Rectal smooth muscle tissue (tissue), 1 donor: ENCODE results near the gene STPG1.

Source experiments
- H3K27ac ChIP-seq: one replicate; pipeline ENCODE4 v1.7.0; 2013; ENCODE audit warnings: low read depth, low read length, inconsistent platforms
- H3K27me3 ChIP-seq: one replicate; pipeline ENCODE4 v1.7.0; 2013; ENCODE audit warnings: low read length; ENCODE audit not compliant: control insufficient read depth, insufficient read depth
- H3K36me3 ChIP-seq: one replicate; pipeline ENCODE4 v1.7.0; 2013; ENCODE audit warnings: low read length; ENCODE audit not compliant: control insufficient read depth, insufficient read depth
- H3K4me1 ChIP-seq: one replicate; pipeline ENCODE4 v1.7.0; 2013; ENCODE audit warnings: low read length; ENCODE audit not compliant: control insufficient read depth, insufficient read depth
- H3K4me3 ChIP-seq: one replicate; pipeline ENCODE4 v1.7.0; 2013; ENCODE audit warnings: low read length
- H3K9ac ChIP-seq: one replicate; pipeline ENCODE4 v1.7.0; 2013; ENCODE audit warnings: low read length

The STPG1 gene

DNA sequence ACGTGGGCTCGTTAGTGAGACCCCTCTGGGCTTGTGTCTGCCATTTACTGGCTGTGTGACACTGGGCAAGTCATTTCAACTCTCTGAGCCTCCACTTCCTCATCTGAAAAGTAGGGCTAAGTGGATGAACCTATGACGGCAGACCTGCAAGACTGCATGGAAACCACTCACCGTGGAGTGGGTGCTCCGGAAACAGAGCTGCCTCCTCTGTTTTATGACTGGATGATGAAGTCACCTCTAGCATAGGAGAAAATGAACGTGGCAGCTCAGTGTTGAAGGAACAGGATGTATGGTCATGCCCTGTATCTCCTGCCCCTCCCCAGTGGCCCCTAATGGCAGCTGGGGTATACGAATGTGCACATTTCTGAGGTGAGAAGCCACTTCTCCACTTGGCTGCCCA lies 40.5 kb downstream of the STPG1 start:
- H3K36me3 ChIP-seq, result peaks cover 2% of the 10 kb centered on the region
- H3K4me3 ChIP-seq, result no peak overlapping the region
- no peak overlapping the region for H3K9ac ChIP-seq
- no peak overlapping the region for H3K27ac ChIP-seq
- no peaks in the 10 kb centered on the region for H3K27me3 ChIP-seq
- H3K4me1 ChIP-seq, result no peaks in the 10 kb centered on the region

DNA sequence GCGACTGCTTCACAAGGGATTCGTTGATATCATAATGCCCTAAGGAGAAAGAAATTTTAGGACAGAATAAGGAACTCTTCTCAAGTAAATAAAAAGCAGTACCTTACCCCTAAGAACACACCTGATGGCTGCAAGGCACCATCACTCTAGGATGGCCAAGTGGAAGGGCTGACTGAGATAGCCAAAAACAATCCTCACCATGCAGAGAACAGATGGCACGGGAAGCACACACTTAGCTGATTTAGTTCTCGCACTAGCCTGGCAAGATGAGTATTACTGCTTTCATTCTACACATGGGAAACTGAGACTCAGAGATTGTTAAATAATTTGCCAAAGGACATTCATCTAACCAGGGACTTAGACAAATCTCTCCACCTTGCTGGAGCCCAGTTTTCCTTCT lies 43.8 kb downstream of the STPG1 start:
- Histone ChIP-seq H3K4me3 (no peak overlapping the region), H3K9ac (no peak overlapping the region), H3K4me1 (no peaks in the 10 kb centered on the region), H3K27me3 (no peaks in the 10 kb centered on the region), H3K36me3 (peaks cover 2% of the 10 kb centered on the region), H3K27ac (no peak overlapping the region)

DNA sequence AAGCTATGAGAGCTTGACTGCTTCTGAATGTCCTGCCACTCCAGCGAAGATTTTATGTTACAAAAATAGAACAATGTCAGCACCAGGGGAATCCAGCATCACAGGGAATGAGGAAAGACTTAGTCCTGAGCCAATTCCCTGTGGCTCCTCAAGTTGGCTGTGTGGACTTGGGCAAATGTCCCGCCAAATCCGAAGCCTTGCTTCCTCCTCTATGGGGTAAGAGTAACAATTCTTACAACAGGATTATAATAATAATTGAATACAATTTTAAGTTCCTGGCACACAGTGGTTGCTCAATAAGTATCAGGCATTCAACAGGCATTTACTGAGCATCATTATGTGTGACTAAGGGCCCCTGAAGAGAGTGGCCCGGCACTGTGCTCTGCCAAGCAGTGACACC lies 44.4 kb downstream of the STPG1 start:
- H3K4me3 ChIP-seq, result no peak overlapping the region
- no peaks in the 10 kb centered on the region for H3K27me3 ChIP-seq
- H3K9ac ChIP-seq, result no peak overlapping the region
- no peaks in the 10 kb centered on the region for H3K4me1 ChIP-seq
- H3K27ac ChIP-seq, result no peak overlapping the region
- H3K36me3 ChIP-seq, result peaks cover 2% of the 10 kb centered on the region

DNA sequence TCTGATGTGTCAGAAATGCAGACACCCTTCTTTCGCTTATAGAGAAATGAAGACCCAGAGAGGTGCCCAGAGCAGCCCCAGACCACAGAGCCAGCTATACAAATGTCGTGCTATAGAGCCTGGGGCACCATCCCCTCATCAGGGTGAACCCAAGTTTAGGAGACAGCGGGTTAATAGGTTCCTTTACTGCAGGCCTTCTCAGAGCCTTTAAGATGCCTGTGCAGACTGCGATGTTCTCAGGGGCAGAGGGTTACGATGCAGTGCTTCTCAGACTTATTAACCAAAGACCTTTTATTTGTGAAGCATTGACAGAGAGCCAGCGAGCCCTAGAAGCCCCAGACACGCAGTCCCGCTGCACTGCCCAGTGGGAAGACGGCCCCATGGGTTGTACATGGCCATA lies 46.9 kb downstream of the STPG1 start:
- Histone ChIP-seq H3K4me1 (no peaks in the 10 kb centered on the region), H3K27ac (no peak overlapping the region), H3K36me3 (no peaks in the 10 kb centered on the region), H3K27me3 (no peaks in the 10 kb centered on the region), H3K9ac (no peak overlapping the region), H3K4me3 (no peak overlapping the region)

DNA sequence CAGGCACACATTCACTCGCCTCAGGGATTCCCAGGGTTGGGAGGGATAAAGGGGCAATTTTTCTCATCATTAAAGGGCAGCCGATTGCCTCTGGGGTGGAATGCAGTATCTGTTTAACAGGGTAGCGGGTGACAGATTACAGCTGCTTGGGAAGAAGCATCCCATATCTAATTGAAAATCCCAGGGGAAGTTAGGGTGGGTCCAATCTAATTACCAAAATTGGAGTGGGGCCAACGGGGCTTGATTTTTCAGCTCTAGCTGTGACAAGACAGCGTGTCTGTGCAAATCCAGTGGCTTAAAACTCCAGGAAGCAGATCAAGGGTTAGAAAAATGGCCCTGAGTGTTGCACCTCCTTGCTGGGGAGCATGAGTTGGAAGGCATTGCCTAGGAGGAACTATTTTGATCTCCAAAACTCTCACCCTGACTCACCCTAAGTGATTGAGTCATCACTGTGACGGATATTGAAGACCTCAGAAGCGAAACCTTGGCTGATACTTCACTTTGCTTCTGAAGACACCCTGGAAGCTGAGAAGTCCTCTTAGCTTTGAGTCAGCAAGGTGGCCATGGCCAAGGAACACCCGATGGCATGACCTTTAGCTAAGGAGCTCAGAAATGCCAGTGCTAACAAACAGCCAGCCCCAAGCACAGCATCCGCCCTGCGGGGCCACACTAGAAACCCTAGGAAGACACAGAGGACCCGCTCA lies 48.5 kb downstream of the STPG1 start:
- no peaks in the 10 kb centered on the region for H3K4me1 ChIP-seq
- no peaks in the 10 kb centered on the region for H3K27me3 ChIP-seq
- H3K4me3 ChIP-seq, result no peak overlapping the region
- no peaks in the 10 kb centered on the region for H3K36me3 ChIP-seq
- no peak overlapping the region for H3K9ac ChIP-seq
- no peak overlapping the region for H3K27ac ChIP-seq

DNA sequence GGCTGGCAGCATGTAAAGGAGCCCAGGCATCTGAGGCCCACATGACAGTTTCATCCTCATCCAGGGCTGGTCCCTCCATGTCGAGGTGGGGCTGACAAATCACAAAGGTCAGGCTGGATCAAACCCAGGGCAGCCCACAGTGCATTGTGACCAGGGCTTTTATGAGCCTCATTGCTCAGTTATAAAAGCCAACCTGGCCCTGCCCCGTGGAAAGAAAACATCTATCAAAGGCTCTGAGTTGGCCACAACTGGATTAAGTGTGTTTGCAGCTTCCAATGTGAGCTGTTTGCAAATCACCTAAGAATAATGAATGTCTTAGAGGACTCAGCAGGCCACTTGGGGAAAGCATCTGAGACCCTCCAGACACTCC lies 49.0 kb downstream of the STPG1 start:
- no peak overlapping the region for H3K9ac ChIP-seq
- no peak overlapping the region for H3K4me3 ChIP-seq
- no peaks in the 10 kb centered on the region for H3K36me3 ChIP-seq
- H3K4me1 ChIP-seq, result no peaks in the 10 kb centered on the region
- H3K27me3 ChIP-seq, result no peaks in the 10 kb centered on the region
- no peak overlapping the region for H3K27ac ChIP-seq

DNA sequence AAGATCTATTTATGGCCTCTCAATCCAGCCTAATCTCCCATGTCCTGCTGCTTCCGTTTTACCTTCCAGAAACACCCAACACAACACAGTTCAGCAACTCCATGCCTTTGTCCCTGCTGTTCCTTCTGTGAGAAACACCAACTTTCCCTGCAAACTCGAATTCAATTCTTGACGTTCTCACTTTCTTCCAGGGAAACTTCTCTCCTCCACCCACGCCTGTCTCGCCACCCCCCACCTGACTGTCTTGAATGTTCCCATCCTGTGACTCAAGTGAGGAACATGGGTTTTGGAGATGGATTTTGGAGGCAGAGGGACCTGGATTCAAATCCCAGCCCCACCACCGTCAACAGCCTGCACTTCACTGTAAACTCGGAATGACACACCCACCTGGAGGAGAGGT lies 49.6 kb downstream of the STPG1 start:
- peaks cover 5% of the 10 kb centered on the region for H3K36me3 ChIP-seq
- no peaks in the 10 kb centered on the region for H3K27me3 ChIP-seq
- no peaks in the 10 kb centered on the region for H3K4me1 ChIP-seq
- H3K27ac ChIP-seq, result no peak overlapping the region
- no peak overlapping the region for H3K4me3 ChIP-seq
- no peak overlapping the region for H3K9ac ChIP-seq

DNA sequence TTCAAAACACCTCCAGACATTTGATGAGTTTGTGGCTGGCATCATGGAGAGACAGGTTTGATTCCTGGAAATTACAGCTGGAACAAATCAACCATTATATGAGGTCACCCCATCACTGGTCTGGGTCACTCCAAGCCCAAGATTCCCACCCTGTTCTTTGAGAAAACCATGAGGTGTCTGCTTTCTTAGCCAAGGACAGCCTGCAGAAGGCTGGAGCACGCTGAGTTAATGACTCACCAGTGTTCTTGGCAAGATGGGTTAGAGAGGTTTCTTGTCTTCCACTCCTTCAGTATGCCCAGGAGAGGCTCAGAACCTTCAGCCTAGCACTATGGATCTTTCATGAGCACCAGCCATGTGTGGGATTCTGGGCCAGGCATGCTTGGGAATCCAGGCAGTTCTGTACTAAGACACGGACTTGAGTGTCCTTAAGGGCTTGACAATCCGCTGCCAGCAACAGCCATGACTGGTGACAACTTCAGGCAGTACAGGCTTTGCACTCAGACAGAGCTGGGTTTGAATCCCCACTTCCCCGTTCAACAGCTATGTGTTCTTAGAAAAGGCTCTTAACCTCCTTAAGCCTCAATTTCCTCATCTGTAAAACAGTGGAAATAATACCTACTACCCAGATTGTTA lies 50.5 kb downstream of the STPG1 start:
- no peaks in the 10 kb centered on the region for H3K27me3 ChIP-seq
- peaks cover 6% of the 10 kb centered on the region for H3K36me3 ChIP-seq
- H3K4me1 ChIP-seq, result no peaks in the 10 kb centered on the region
- no peak overlapping the region for H3K4me3 ChIP-seq
- H3K27ac ChIP-seq, result no peak overlapping the region
- H3K9ac ChIP-seq, result no peak overlapping the region

DNA sequence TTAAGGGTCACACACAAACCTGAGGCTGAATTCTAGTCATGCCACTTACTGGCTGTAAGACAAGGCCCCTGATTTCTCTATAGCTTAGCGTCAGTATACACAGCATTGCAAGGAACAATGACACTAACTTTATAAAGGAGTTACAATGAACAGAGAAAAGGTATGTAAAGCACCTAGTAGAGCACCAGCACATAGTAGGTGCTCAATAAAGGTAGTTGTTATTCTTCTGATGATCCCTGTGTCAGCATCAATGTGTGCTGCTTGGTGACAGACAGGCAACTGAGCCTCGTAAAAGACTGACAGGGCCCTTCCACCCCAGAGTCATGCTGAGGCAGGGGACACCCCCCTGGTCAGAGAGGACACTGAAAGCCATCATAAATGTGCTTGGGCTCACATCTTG lies 51.2 kb downstream of the STPG1 start:
- Histone ChIP-seq H3K27ac (no peak overlapping the region), H3K27me3 (no peaks in the 10 kb centered on the region), H3K4me1 (no peaks in the 10 kb centered on the region), H3K9ac (no peak overlapping the region), H3K36me3 (peaks cover 6% of the 10 kb centered on the region), H3K4me3 (no peak overlapping the region)

DNA sequence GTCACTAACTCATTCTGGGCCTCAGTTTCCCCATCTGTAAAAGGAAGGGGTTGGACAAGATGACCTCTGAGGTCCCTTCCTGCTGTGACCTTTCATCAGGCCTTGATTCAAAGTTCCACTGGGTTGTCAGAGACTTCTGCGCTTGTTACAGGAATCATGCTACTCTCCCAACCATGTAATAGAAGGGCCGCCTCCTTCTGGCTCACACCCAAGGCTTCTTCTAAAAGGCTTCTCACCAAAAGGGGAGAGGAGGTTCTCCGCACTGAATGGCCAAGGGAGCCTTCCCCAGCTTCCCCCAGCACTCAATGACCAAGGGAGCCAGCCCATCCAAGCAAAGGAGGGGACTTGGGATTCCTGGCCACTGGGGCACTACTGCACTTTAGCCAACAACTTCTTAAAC lies 51.8 kb downstream of the STPG1 start:
- H3K4me1 ChIP-seq, result no peaks in the 10 kb centered on the region
- no peak overlapping the region for H3K9ac ChIP-seq
- no peak overlapping the region for H3K4me3 ChIP-seq
- H3K27me3 ChIP-seq, result no peaks in the 10 kb centered on the region
- H3K27ac ChIP-seq, result no peak overlapping the region
- peaks cover 6% of the 10 kb centered on the region for H3K36me3 ChIP-seq

DNA sequence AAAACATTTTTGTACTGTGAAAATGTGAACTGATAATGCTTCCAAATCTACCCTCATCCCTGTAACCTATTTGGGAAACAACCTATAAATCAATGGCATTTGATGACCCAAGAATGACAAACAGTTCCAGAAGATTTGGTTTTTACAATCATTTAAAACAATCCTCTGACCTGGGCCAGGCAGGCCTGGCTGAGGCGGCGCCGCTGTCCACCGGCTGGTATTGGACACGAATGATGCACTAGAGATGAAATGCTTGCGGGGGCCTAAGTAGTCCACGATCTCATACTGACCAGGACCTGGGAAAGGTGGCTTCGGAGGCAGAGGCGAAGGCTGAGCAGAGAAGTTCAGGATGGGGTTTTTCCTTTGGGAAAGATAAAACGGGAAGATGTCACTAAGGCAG lies 52.9 kb downstream of the STPG1 start:
- Histone ChIP-seq H3K27me3 (no peaks in the 10 kb centered on the region), H3K4me1 (no peaks in the 10 kb centered on the region), H3K27ac (no peak overlapping the region), H3K36me3 (peaks cover 6% of the 10 kb centered on the region), H3K4me3 (no peak overlapping the region), H3K9ac (no peak overlapping the region)

DNA sequence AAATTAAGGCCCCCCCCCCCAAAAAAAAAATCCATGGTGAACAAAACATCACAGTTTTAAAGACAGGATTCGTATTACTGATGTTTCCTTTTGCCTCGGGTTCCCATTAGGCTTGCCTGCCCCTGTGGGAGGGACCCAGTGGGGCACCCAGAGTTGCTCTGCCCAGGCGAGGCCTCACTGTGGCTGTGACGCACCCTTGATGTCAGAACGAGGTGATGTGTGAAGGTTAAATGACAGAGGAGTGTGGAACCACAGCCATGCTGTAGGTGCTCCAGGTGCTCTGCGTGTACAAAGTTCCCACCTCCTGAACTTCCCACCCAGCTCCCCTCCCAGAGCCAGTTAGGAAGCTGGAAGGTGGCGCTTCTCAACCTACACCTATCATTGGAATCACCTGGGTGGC lies 56.5 kb downstream of the STPG1 start:
- Histone ChIP-seq H3K4me1 (no peaks in the 10 kb centered on the region), H3K4me3 (no peak overlapping the region), H3K27ac (no peak overlapping the region), H3K36me3 (peaks cover 6% of the 10 kb centered on the region), H3K9ac (no peak overlapping the region), H3K27me3 (no peaks in the 10 kb centered on the region)

DNA sequence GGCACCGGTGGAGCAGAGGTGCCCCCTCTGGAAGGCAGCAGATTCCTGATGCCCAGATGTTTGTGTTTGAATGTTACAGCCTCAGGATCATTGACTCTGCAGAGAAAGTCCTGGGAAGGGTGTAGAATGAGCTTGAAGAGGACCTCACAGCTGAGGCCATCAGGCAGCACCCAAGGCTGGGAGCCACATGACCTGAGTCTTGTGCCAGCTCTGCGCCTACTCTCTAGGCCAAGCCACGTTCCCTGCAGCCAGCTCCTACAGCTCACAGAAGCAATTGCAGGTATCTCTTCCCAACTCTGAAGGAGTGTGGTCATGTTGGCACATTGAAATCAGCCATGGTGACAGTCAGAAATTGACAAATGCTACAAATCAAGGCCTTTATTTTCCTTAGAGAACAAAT lies 58.1 kb downstream of the STPG1 start:
- Histone ChIP-seq H3K27ac (no peak overlapping the region), H3K36me3 (peaks cover 6% of the 10 kb centered on the region), H3K9ac (no peak overlapping the region), H3K4me1 (no peaks in the 10 kb centered on the region), H3K4me3 (no peak overlapping the region), H3K27me3 (no peaks in the 10 kb centered on the region)
